Cardiac fibroblast (primary cell): Measurements from ENCODE around the gene ISYNA1.

Source experiments
- DNase-seq, 2 donors: peaks; one replicate each; pipeline versions ENCODE4 v3.0.0 to v3.0.0-alpha.2; 2010; ENCODE audit warnings: low read depth in 2 of 2
- H3K4me3 ChIP-seq, 2 donors: replicated peaks in 1 of 2; 1 replicate in 1 of 2; 2 replicates in 1 of 2; pipeline ENCODE4 v1.5.1; 2011; ENCODE audit warnings: low read depth in 2 of 2, low read length in 2 of 2, mild to moderate bottlenecking in 2 of 2, moderate library complexity in 1 of 2
- TF ChIP-seq, protein P1 (sequence below): IDR thresholded peaks from one replicate; pipeline ENCODE4 v1.5.1; 2011; ENCODE audit warnings: low read depth, mild to moderate bottlenecking, low read length, inconsistent platforms

ISYNA1 gene

DNA sequence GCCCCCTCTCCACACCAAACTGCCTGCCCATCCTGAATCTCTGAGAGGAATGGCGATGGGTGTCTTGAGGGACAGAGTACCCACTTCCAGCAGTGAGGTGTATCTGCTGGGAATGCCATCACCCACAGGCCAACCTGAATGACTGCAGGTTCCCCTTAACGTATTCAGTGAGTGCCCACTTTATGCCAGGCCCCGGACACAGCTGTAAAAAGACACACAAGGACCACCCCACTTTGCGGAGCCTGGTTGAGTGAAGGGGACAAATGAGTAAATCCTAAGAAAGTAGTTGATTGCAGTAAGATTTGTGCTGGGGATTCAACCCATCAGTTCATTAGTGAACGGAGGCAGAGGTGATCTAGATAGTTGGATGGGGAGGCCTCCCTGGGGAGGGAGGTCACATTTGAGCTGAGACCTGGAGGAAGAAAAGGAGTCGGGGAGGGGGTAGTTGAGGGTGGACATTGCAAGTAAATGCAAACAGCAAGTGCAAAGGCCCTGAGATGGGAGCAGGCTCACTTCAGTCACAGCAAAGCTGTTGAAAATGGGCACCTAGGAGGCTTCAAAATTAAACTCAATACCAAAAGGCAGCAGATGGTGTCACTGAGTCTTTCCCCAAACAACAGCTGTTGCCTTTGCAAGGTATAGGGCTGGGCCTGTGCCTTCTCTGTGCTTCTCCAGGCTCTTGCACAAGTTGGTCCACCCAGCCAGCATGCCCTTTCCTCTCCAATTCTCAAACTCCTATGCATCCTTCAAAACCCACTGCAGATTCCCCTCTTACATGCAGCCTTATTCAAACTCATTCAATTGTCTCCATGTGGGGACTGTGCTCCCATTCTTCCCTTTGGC lies 47.6 kb downstream of the ISYNA1 start:
- TF ChIP-seq, protein P1, sequence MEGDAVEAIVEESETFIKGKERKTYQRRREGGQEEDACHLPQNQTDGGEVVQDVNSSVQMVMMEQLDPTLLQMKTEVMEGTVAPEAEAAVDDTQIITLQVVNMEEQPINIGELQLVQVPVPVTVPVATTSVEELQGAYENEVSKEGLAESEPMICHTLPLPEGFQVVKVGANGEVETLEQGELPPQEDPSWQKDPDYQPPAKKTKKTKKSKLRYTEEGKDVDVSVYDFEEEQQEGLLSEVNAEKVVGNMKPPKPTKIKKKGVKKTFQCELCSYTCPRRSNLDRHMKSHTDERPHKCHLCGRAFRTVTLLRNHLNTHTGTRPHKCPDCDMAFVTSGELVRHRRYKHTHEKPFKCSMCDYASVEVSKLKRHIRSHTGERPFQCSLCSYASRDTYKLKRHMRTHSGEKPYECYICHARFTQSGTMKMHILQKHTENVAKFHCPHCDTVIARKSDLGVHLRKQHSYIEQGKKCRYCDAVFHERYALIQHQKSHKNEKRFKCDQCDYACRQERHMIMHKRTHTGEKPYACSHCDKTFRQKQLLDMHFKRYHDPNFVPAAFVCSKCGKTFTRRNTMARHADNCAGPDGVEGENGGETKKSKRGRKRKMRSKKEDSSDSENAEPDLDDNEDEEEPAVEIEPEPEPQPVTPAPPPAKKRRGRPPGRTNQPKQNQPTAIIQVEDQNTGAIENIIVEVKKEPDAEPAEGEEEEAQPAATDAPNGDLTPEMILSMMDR: no peak
- DNase-seq: peak; percentile 39 to 42
- no peak overlapping the region for H3K4me3 ChIP-seq

DNA sequence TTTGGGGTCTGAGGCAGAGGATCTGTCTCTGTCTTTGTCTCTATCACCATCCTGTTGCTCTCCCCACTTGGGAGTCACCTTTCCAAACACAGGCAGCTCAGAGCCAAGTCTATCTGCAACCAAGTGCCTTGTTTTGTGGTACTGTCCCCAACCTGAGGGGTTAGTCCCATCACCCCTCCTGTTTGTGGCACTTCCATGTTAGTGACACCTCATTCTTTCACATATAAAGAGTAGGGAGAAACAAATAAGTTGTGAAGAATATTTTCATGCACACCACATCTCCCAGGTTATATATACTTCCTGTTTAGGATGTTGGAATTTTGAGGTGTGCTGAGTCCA lies 48.2 kb downstream of the ISYNA1 start:
- H3K4me3 ChIP-seq: no peak overlapping the region
- DNase-seq: no peak
- TF ChIP-seq, protein P1: no peak

DNA sequence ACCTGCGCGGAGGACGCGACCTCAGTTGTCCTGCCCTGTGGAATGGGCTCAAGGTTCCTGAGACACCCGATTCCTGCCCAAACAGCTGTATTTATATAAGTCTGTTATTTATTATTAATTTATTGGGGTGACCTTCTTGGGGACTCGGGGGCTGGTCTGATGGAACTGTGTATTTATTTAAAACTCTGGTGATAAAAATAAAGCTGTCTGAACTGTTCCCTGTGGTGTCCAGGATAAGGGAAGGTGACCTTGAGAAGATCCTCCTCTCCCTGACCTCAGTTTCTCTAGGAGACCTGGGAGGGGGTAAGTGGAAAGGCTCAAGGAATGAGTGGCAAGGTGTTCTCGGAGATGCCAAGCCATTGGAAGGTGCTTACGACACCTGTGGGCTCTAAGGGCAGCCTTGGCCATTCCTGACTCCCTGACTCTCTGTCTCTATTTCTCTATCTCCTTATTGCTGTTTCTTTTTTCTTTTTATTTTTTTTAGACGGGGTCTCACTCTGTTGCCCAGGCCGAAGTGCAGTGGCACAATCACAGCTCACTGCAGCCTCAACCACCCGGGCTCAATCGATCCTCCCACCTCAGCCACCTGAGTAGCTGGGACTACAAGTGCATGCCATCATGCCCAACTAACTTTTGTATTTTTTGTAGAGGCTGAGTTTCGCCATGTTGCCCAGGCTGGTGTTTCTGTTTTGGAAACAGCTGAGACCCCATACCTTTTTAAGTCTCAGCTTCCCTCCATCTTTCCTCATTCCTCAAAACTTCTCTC lies 48.8 kb downstream of the ISYNA1 start:
- DNase-seq: no peak
- TF ChIP-seq, protein P1: no peak
- H3K4me3 ChIP-seq: peak overlapping the region; percentile 36 to 73

DNA sequence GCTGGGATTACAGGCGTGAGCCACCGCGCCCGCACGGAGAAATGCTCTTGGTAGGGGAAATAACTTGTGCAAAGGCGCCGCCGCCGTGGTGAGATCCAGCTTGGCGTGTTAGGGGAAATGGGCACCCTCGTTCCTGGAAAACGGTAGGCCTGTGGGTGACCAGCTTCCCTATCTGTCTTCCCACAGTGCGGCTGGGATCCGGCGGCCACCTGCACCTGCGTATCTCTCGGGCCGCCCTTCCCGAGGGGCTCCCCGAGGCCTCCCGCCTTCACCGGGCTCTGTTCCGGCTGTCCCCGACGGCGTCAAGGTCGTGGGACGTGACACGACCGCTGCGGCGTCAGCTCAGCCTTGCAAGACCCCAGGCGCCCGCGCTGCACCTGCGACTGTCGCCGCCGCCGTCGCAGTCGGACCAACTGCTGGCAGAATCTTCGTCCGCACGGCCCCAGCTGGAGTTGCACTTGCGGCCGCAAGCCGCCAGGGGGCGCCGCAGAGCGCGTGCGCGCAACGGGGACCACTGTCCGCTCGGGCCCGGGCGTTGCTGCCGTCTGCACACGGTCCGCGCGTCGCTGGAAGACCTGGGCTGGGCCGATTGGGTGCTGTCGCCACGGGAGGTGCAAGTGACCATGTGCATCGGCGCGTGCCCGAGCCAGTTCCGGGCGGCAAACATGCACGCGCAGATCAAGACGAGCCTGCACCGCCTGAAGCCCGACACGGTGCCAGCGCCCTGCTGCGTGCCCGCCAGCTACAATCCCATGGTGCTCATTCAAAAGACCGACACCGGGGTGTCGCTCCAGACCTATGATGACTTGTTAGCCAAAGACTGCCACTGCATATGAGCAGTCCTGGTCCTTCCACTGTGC lies 49.6 kb downstream of the ISYNA1 start:
- peak; percentile 59 to 61 for DNase-seq
- peak overlapping the region; percentile 55 to 73 for H3K4me3 ChIP-seq
- TF ChIP-seq, protein P1: peak; percentile 65

DNA sequence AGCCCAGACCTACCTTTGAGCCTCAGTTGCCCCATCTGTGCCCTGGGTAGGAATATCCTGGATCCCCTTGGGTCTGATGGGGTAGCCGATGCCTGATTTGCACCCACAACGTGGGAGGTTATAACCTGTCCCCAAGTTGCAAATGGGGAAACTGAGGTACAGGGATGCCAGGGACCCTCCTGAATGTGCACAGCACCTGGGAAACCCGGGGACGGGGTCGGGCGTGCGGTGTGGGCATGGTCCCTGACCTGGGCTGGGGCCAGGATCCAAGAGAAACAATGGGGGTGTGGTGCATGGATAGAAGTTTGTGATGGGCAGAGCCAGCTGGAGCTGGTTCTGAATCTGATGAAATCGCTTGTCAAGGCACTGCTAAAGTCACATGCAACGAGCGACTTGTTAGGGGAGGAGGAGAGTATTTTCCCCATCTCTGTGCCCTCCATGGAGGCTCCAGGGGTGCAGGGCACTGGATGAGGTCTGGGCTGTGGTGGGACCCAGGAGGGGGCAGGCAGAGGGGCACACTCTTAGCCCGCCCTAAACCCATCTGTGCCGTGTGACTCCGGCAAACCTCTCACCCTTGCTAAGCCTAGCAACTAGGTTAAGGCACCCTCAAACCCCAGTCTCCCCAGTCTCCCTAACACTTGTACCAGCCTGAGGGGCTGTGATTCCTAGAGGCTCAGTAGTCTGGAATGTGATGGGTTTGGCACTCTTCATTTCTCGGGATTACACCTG lies 51.2 kb downstream of the ISYNA1 start:
- peak in 1 of 2 donors; percentile 53 for DNase-seq
- TF ChIP-seq, protein P1: no peak
- peak overlapping the region; percentile 55 to 73 for H3K4me3 ChIP-seq
